HEK293 (cell line): ENCODE data around the gene FMNL3.

Experiments used
- AEBP2 ChIP-seq: fragments of 450-650 bp; formaldehyde crosslinking; IDR thresholded peaks from 2 replicates; pipeline ENCODE4 v1.5.1; 2016; ENCODE audit warnings: missing biosample characterization, missing genetic modification characterization, borderline replicate concordance
- CTCF ChIP-seq: fragments of 450-650 bp; formaldehyde crosslinking; IDR thresholded peaks from 2 replicates; pipeline ENCODE4 v1.5.1; 2016; ENCODE audit warnings: missing biosample characterization, missing genetic modification characterization
- IKZF3 ChIP-seq: fragments of 450-650 bp; IDR thresholded peaks from 2 replicates; pipeline ENCODE4 v1.5.0; 2018; ENCODE audit warnings: missing biosample characterization, mild to moderate bottlenecking, missing genetic modification characterization, moderate library complexity
- KLF7 ChIP-seq: fragments of 450-650 bp; formaldehyde crosslinking; IDR thresholded peaks from 2 replicates; pipeline ENCODE4 v1.5.1; 2016; ENCODE audit warnings: missing biosample characterization, missing genetic modification characterization, borderline replicate concordance
- MYNN ChIP-seq: fragments of 450-650 bp; formaldehyde crosslinking; IDR thresholded peaks from 2 replicates; pipeline ENCODE4 v1.5.1; 2016; ENCODE audit warnings: missing biosample characterization, missing genetic modification characterization, borderline replicate concordance
- PRDM4 ChIP-seq: fragments of 450-650 bp; formaldehyde crosslinking; IDR thresholded peaks from 2 replicates; pipeline ENCODE4 v1.5.1; 2017; ENCODE audit warnings: missing biosample characterization, missing genetic modification characterization
- ZBTB44 ChIP-seq: fragments of 450-650 bp; IDR thresholded peaks from 2 replicates; pipeline ENCODE4 v1.5.1; 2018; ENCODE audit warnings: missing biosample characterization, mild to moderate bottlenecking, missing genetic modification characterization
- ZFP69B ChIP-seq: fragments of 450-650 bp; formaldehyde crosslinking; IDR thresholded peaks from 2 replicates; pipeline ENCODE4 v1.5.1; 2016; ENCODE audit warnings: missing biosample characterization, missing genetic modification characterization
- ZNF10 ChIP-seq: fragments of 450-650 bp; formaldehyde crosslinking; IDR thresholded peaks from 2 replicates; pipeline ENCODE4 v1.5.1; 2017; ENCODE audit warnings: missing biosample characterization, missing genetic modification characterization
- ZNF121 ChIP-seq: fragments of 450-650 bp; formaldehyde crosslinking; IDR thresholded peaks from 2 replicates; pipeline ENCODE4 v1.5.1; 2016; ENCODE audit warnings: missing biosample characterization, missing genetic modification characterization
- ZNF146 ChIP-seq: fragments of 450-650 bp; formaldehyde crosslinking; IDR thresholded peaks from 2 replicates; pipeline ENCODE4 v1.5.1; 2016; ENCODE audit warnings: missing biosample characterization, missing genetic modification characterization
- ZNF175 ChIP-seq: fragments of 450-650 bp; formaldehyde crosslinking; IDR thresholded peaks from 2 replicates; pipeline ENCODE4 v1.5.1; 2016; ENCODE audit warnings: missing biosample characterization, missing genetic modification characterization
- ZNF2 ChIP-seq: fragments of 450-650 bp; formaldehyde crosslinking; IDR thresholded peaks from 2 replicates; pipeline ENCODE4 v1.5.1; 2016; ENCODE audit warnings: missing biosample characterization, missing genetic modification characterization
- ZNF239 ChIP-seq: fragments of 450-650 bp; formaldehyde crosslinking; IDR thresholded peaks from 2 replicates; pipeline ENCODE4 v1.5.1; 2016; ENCODE audit warnings: missing biosample characterization, missing genetic modification characterization
- ZNF26 ChIP-seq: fragments of 450-650 bp; formaldehyde crosslinking; IDR thresholded peaks from 2 replicates; pipeline ENCODE4 v1.5.1; 2016; ENCODE audit warnings: missing biosample characterization, missing genetic modification characterization
- ZNF391 ChIP-seq: fragments of 450-650 bp; formaldehyde crosslinking; IDR thresholded peaks from 2 replicates; pipeline ENCODE4 v1.5.1; 2016; ENCODE audit warnings: low read depth, missing biosample characterization, missing genetic modification characterization, borderline replicate concordance
- ZNF449 ChIP-seq: fragments of 450-650 bp; formaldehyde crosslinking; IDR thresholded peaks from 2 replicates; pipeline ENCODE4 v1.5.1; 2017; ENCODE audit warnings: missing biosample characterization, mild to moderate bottlenecking, missing genetic modification characterization, moderate library complexity
- ZNF548 ChIP-seq: fragments of 450-650 bp; formaldehyde crosslinking; IDR thresholded peaks from 2 replicates; pipeline ENCODE4 v1.5.1; 2016; ENCODE audit warnings: missing biosample characterization, missing genetic modification characterization
- ZNF747 ChIP-seq: fragments of 450-650 bp; formaldehyde crosslinking; IDR thresholded peaks from 2 replicates; pipeline ENCODE4 v1.5.1; 2016; ENCODE audit warnings: missing biosample characterization, missing genetic modification characterization
- ZNF76 ChIP-seq: fragments of 450-650 bp; formaldehyde crosslinking; IDR thresholded peaks from 2 replicates; pipeline ENCODE4; 2016; ENCODE audit warnings: low read depth, missing biosample characterization, missing genetic modification characterization, borderline replicate concordance
- ZNF837 ChIP-seq: fragments of 450-650 bp; formaldehyde crosslinking; IDR thresholded peaks from 2 replicates; pipeline ENCODE4 v1.5.1; 2016; ENCODE audit warnings: missing biosample characterization, missing genetic modification characterization

The FMNL3 gene

GRCh38 chr12:49623142-49623904 is 83.9 kb downstream of the FMNL3 start, which contains the start of gene PRPF40B (continued):
- TF ChIP-seq AEBP2 (tag by site-specific recombination): no peak
- peak; percentile 22; the same call in 1 of the 2 replicates for TF ChIP-seq CTCF (tag by site-specific recombination)
- no peak for TF ChIP-seq ZNF121
- no peak for TF ChIP-seq ZNF10 (tag by site-specific recombination)
- TF ChIP-seq ZNF2 (tag by site-specific recombination): no peak
- no peak for TF ChIP-seq ZNF449
- TF ChIP-seq ZNF747: no peak
- no peak for TF ChIP-seq MYNN (tag by site-specific recombination)
- TF ChIP-seq ZNF175 (tag by site-specific recombination): no peak
- no peak for TF ChIP-seq ZBTB44 (tag by site-specific recombination)
- no peak for TF ChIP-seq ZNF391
- no peak for TF ChIP-seq ZNF239
- TF ChIP-seq ZNF837 (tag by site-specific recombination): no peak
- TF ChIP-seq ZNF76 (tag by site-specific recombination): peak; percentile 16; the same call in 1 of the 2 replicates
- no peak for TF ChIP-seq KLF7 (tag by site-specific recombination)
- TF ChIP-seq PRDM4 (tag by site-specific recombination): no peak
- TF ChIP-seq IKZF3 (tag by site-specific recombination): no peak; the same call in 1 of the 2 replicates
- no peak for TF ChIP-seq ZFP69B (tag by site-specific recombination)
- TF ChIP-seq ZNF26 (tag by site-specific recombination): no peak
- no peak for TF ChIP-seq ZNF548 (tag by site-specific recombination)
- TF ChIP-seq ZNF146 (tag by site-specific recombination): no peak
